A673 (cell line): Measurements from ENCODE around the gene BUB1B.

Experiments
- CTCF ChIP-seq: fragments of 300-800, 200-600 bp; sonication (generic); conservative IDR thresholded peaks from 2 replicates; pipeline ENCODE4 v1.5.1; 2017; ENCODE audit warnings: low read depth, mild to moderate bottlenecking, antibody characterized with exemption, low read length, moderate library complexity, mixed read lengths
- EZH2 ChIP-seq: fragments of 200-600 bp; sonication (generic); IDR thresholded peaks from 2 replicates; pipeline ENCODE4 v1.6.1; 2017; ENCODE audit warnings: borderline replicate concordance, low read depth, mild to moderate bottlenecking, mixed read lengths, antibody characterized with exemption, low read length; ENCODE audit not compliant: poor library complexity, severe bottlenecking

- TF ChIP-seq CTCF (no peak), EZH2 (no peak)
Measured at GRCh38 chr15:40128766-40129660, 31.9 kb upstream of the BUB1B start.
